ENCODE data around the gene AGPS.

DNA sequence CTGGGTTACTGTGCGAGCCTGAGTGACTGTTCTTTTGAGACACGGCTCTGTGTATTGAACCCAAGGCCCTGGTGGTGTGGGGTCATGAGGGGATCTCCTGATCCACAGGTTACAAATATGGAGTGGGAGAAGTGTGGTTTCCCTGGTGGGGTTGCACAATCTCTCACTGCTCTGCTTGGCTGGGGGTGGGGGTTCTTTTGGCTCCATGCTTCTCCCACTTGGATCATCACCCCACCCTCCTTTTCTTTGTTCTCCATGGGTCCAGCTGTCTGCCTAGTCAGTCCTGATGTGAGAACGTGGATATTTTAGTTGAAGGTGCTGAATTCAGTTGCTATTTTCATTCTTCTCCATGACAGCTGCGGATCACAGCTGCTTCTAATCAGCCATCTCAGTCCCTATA is 37.8 kb downstream of the AGPS start:
- no peak for TF ChIP-seq POLR2A (IDR thresholded peaks at IDR 0.05)
- TF ChIP-seq, protein P1, sequence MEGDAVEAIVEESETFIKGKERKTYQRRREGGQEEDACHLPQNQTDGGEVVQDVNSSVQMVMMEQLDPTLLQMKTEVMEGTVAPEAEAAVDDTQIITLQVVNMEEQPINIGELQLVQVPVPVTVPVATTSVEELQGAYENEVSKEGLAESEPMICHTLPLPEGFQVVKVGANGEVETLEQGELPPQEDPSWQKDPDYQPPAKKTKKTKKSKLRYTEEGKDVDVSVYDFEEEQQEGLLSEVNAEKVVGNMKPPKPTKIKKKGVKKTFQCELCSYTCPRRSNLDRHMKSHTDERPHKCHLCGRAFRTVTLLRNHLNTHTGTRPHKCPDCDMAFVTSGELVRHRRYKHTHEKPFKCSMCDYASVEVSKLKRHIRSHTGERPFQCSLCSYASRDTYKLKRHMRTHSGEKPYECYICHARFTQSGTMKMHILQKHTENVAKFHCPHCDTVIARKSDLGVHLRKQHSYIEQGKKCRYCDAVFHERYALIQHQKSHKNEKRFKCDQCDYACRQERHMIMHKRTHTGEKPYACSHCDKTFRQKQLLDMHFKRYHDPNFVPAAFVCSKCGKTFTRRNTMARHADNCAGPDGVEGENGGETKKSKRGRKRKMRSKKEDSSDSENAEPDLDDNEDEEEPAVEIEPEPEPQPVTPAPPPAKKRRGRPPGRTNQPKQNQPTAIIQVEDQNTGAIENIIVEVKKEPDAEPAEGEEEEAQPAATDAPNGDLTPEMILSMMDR (IDR thresholded peaks at IDR 0.05), result no peak
